ENCODE data around the gene NDUFAF8.
"Not testable (repeated sequence)": the region's sequence is repeated elsewhere in the genome, so short reads cannot be mapped to it uniquely, and the experiment has no call there.

The NDUFAF8 gene

GRCh38 chr17:81223762-81224130 lies 15.4 kb upstream of the NDUFAF8 start:
- no peak for DNase-seq

DNA sequence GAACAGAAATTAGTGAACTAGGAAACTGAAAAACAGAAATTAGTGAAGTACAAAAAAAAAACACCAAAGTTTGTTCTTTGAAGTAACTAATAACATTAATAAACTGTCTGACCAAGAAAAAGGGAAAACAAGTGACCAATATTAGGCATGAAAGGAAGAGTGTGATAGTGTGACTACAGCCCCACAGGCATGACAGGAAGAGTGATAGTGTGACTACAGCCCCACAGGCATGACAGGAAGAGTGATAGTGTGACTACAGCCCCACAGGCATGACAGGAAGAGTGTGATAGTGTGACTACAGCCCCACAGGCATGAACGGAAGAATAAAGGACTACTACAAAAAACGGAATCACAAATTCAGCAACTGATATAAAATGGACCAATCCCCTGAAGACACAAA lies 11.5 kb upstream of the NDUFAF8 start:
- DNase-seq, result not testable (repeated sequence)

DNA sequence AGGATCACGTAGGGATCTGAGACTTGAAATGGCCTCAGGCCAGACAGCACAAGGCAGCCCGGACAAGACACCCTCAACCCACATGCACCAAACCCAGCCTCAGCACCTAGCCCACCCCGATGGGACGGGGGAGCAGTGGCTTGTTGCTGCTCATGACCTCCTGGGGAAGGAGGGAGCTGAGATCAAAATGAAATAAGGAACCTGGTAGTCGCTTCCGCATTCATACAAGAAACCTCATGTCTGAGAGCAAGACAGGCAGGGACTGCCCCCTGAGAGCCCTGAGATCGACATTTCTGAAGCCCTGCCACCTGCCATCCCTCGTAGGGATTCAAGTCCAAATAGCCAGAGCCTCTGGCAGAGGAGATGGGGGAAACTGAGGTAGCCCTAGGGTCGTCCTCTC lies 10.7 kb upstream of the NDUFAF8 start:
- no peak for DNase-seq

- DNase-seq, result no peak
Observed at GRCh38 chr17:81228834-81229665, 10.1 kb upstream of the NDUFAF8 start.

DNA sequence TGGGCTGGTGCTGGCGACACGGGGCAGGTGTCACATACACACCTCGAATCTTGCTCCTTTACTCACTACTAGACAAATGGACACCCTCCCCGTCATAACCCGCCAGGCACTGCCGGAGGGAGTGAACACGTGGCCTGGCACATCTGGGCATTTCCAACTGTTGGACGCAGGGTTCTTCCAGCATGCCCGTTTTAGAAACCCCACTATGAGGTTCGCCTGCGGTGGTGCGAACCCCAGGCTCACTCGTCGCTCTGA lies 9.5 kb upstream of the NDUFAF8 start:
- no peak for DNase-seq

DNA sequence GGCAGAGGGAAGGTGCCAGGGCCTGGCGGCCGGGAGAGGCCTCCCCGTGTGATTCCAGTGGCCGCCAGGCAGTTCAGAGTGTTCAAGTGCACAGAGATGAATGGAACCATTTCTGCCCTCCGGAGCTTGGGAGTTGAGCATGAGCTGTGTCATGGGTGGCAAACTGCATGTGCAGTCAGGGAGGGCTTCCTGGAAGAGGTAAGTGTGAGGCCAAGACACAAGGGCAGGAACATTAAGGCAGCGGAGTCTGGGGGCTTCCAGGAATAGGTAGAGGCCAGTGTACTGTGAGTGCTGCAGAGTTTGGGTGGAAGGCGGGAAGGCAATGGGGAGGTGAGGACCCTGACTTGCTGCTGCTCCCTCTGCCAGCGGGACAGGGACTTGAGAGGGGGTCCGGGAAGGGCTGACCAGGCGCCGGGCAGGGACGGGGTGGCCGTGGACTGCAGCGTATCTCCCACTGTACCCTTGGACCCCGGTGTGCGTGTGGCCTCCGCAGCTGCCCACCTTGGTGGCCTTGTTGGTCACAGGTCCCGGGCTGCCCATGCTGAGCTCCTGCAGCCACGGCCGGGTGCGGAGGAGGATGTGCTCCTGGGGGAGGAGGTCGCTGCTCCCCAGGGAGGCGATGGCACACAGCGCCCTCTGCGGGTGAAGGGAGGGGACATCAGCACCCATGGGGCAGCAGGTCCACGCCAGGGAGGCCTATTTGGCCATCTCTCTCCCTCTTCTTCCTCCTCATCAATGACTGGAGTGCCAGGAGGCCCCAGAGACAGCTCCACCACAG lies 8.9 kb upstream of the NDUFAF8 start:
- DNase-seq, result no peak

GRCh38 chr17:81231121-81231645 lies 7.9 kb upstream of the NDUFAF8 start:
- DNase-seq, result no peak

- DNase-seq, result no peak
Observed at GRCh38 chr17:81231766-81232581, 7.1 kb upstream of the NDUFAF8 start.

DNA sequence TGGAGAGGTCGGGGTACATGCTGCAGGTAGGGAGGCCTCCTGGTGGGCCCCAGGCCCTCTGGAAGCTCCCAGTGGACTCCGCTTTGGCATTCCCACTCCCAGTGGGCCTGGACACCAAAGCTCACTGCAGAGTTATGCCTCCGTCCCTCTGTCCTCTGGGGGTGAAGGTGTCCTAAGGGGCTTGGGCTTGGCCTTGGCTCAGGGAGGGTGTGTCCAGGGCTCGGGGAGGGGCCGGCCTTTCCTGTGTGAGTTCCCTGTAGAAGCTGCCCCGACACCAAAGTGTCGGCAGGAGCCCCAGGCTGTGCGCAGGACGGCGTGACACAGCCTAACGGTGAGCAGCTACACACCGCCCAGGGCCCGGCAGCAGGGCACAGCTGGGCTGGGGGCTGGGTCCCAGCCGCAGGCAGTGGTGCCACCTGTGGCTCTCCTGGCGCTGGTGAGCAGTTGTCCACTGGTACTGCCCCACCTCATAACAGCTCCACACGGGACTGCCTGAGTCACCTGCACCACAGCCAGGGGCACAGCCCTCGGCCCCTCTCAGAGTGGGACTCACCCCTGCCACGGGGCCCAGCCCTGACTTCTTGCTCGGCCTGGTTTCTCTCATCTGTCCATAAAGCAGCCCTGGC lies 6.4 kb upstream of the NDUFAF8 start:
- no peak for DNase-seq

- DNase-seq, result no peak
Observed at GRCh38 chr17:81233316-81233715, 5.8 kb upstream of the NDUFAF8 start.

GRCh38 chr17:81233811-81234505 lies 5.2 kb upstream of the NDUFAF8 start:
- DNase-seq, result no peak

- DNase-seq, result no peak
Observed at GRCh38 chr17:81234506-81234855, 4.6 kb upstream of the NDUFAF8 start.

DNA sequence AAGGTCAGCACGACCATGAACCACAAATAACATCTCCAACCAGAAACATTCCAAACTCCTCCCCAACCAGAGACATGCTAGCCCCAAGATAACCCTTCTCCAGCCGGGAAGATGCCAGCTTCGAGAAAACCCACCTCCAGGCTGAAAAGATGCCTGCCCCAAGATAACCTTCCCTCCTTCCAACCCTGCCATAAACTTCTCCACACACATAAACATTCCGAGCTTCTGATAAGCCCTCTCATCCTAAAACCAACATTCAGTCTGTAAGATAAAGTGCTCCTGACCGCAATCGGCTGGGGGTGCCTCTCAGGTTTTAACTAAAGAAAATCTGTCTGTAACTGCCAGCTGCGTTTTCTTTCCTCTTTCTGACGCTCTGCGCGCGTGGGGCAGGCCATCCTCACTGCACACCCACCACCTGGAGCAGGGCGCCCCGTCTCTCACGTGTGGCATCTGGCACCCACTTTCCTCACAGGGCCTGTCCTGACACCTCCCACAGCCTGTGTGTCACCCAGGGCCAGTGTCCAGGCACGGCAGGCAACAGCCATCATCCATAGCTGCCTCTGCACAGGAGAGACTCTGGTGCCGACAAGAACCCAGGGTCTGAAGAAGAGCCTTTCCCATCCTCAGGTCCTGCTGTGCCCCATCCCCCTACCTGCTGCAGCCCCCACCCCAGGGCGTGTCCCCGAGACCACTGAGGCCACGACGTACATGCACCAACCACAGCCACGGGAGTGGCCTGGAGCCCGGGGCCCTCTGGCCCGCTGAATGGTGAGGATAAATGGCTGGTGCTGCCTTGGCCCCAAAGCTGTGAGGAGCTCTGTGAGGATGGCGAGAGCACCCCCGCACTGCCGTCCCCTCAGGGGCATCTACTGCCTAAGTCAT lies 3.9 kb upstream of the NDUFAF8 start:
- DNase-seq, result no peak

GRCh38 chr17:81235822-81236740 lies 3.0 kb upstream of the NDUFAF8 start:
- DNase-seq, result no peak

GRCh38 chr17:81236784-81237183 lies 2.3 kb upstream of the NDUFAF8 start:
- no peak for DNase-seq

DNA sequence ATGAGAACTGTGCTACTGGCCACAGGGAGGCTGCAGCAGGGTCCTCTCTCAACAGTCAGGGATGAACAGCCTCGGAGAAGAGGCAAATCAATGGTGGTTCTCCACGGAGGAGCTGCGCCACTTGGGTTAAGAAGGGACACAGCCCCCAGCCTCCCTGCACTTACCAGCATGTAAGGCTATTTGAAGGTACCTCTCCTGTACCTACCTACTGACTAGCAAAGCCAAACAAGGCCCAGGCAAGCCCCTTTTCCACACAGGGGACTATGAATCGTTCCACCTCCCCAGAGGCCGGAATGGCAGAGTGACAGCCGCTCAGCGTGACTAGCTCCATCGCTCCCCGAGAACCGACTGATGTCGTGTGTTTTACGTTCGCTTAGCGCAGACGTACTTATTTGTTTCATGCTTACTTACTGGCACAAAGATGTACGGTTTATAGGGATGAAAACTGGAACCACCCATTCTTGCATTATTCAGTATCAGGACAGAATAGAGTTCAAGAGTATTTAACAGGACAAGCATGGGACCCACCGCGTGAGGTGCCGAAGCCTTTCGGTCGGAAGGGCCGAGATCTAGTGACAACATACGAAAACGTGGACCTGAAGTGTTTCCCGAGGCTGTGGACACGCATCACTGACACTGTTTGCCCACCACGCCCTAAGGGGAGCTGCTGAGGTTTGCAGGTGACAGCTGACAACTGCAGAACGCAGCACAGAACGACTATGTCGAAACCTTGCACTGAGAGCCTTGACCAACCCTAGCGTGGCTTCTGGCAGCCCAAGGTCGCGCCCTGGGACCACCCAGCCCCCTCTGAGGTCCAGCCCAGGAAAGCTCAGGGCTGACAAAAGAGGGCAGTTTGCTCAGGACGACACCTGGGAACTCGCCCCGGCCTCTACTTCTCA lies 1.3 kb upstream of the NDUFAF8 start:
- no peak for DNase-seq

DNA sequence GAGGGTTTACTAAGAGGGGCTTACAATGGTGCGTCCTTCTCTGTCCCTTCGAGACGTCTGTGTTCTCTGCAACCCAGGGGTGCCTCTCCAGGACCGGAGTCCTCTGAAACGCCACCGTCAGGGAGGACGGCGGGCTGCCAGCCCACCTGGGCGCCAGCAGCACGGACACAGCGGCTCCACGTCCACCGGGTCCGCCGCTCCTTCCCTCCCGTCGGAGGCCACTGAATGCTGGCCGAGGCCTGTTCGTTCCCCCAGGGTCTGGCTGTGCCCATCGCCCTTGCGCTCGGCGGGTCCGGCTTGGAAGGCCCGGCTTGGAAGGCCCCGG lies 666 bp upstream of the NDUFAF8 start:
- DNase-seq, result no peak

DNA sequence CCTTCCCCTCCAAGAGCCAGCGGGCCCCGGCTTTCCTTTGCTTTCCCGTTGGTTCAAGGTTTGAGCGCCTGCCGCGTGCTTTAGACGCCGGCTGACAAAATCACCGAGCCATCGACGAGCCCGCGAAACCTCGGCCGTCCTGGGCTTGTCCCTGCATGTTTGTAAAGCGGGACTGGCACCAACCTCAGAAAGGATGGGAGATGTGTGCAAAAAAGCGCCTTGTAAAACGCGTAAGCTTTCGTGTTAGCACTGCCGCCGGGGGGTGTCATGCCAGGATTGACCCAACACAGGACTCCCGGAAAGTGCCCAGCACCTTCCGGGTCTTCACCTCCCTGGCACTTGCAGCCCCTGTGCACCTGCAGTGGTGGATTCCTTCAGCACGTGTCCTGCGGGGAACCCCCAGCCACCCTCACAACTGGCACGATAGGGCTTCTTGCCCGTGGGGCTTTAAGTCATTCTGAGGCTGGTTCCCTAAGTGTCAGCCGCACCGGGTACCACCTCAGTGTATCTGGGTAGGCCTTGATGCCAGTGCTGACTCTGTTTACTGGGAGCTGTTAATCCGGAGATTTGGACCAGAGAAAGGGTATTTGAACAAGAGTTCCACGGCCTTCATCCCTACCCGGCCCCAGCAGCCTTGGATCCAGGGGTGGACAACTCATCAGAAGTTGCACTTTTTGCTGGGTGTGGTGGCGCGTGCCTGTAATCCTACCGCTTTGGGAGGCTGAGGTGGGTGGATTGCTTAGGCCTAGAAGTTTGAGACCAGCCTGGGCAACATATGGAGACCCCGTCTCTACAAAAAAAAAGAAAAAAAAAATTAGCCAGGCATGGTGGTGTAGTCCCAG lies 817 bp downstream of the NDUFAF8 start:
- no peak for DNase-seq

Data from NCI-H1436 treated with DMSO at 0.1 percent for 48 hours (cell line).